HTERT RPE-1 (cell line): ENCODE results near the gene ADIG.

ENCODE experiments used
- in situ Hi-C: fragments of 300-500 bp; cut with MboI; formaldehyde crosslinking; loops from 4 replicates; pipeline ENCODE4 v1.14.3; 2020; ENCODE audit warnings: low sequenced_read_pairs

Gene ADIG

DNA sequence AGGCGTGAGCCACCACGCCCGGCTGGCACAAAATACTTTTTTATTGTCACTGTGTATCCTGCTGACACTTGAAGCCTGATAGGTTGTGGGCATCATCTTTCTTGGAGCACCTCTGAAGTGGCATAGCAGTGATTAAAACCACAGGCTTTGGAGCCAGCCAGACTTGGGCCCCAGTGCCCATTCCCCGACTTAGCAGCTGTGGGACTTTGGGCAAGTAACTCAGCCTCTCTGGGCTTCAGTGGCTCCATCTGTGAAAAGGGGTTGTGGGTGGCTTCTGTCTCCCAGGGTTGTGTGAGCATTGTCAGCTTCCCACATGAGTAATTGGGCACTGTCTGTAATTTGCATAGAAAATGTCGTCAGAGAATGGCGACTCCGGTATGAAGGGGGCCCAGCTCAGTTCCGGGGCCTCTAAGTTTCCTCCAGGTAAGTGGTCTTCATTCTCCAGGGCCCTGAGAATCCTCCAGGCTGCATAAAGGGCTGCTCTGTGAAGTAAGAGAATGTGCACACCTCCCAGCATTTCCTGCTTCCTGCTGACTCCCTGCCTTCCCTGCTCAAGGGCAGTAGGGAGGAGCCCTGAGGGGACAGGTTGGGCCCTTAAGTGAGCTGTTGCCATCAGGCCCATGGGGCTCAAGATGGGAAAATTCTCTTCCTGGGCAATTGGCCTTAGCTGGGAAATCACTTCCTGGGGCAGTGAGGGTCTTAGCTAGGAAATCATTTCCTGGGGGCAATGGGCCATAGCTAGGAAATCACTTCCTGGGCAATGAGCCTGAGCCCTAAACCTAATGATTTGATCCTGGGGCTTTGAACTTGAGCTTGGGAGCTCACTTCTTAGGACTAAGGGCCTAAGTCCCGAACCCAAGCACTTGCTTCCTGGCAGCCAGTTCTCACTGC is 47.8 kb downstream of the ADIG start:
- in situ Hi-C loops, result no loop called here

DNA sequence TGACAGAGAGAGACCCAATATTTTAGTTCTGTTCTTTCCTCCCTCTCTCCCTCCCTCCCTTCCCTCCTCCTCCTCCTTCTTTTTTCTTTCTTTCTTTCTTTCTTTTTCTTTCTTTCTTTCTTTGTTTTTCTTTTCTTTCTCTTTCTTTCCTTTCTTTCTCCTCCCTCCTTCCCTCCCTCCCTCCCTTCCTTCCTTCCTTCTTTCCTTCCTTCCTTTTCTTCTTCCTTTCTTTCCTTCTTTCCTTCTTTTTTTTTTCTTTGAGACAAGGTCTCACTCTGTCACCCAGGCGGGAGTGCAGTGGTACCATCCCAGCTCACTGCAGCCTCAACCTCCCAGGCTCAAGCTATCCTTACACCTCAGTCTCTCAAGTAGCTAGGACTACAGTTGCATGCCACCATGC is 49.0 kb downstream of the ADIG start:
- in situ Hi-C loops, result no loop called here

DNA sequence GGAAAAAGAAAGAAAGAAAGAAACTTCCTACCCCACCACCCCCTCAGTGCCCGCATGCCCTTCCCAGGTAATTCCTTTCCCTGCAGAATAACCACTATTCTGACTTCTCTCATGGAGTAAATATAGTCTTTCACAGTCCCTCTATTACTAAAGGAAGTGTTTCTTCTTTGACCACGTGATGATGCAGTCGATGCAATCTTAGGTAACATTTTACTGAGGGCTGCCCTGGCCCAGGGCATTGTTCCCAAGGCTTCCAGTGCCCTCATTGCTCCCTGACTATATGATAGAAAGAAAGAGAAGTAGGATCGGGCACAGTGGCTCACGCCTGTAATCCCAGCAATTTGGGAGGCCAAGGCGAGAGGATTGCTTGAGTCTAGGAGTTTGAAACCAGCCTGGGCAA is 49.7 kb downstream of the ADIG start:
- in situ Hi-C loops, result no loop called here

DNA sequence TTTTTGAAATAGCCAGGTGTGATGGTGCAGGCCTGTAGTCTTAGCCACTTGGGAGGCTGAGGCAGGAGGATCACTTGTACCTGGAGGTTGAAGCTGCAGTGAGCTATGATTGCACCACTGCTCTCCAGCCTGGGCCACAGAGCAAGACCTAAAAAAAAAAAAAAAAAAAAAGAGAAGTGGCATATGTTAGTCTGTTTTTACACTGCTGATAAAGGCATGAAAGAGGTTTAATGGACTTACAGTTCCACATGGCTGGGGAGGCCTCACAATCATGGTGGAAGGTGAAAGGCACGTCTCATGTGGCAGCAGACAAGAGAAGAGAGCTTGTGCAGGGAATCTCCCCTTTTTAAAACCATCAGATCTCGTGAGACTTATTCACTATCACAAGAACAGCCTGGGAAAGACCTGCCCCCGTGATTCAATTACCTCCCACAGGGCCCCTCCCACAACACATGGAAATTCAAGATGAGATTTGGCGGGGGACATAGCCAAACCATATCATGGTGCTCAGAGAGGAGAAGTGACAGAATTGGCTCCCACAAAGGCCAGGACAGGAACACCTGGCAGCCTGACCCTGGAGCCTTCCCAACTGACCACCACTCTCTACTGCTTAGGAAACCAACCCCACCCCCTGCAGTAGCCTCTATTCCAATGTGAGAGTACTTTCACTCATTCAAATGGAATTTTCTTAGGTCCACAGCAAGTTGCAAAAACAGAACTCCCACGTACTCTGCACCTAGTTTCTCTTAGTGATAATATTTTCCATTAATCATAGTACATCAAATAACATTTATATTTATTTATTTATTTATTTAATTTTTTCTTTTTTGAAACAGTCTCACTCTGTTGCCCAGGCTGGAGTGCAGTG is 50.4 kb downstream of the ADIG start:
- in situ Hi-C loops, result no loop called here

DNA sequence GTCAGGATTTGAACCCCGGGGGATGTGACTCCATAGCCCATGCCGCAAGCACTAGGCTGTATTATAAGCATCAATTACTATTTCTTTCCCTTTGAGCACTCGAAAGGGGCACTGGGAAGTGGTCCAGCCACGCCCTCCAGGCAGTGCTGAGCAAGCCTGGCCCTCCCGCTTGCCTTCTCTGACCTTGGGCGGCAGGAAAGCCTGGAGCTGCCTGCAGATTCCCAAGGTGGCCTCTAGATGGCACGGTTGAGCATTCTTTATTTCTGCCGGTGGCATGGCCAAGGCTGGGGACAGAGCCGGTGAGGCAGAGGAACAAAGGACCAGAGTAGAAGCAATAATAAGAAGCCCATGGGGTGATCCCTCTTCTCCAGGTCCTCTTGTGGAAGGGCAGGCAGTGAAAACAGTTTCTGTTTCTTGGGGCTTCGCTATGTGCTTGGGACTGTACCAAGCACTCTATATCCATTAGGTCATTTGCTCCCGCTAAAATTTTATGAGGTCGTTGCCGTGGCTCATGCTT is 52.6 kb downstream of the ADIG start:
- in situ Hi-C loops, result no loop called here

DNA sequence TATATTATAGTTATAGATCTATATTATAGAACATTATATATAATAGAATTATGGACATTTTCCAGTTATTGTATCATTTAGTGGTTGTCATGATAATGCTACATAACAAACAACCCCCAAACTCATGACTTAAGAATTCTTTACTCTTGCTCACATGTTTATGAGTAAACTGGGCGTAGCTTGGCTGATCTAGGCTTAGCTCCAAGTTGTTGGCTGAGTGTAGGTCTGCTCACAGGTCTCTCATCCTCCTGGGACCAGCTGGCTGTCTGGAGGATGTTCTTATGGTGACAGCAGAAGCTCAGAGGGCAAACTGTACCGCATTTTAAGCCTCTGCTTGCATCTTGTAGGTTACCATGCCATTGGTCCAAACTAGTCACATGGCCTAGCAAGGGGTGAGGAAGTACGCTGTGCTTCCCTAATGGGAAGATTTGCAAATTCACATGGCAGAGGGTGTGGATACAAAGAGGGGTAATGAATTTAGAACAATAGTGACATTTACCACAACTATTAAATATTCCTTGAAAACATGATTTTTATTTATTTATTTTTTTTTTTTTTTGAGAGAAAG is 54.8 kb downstream of the ADIG start:
- in situ Hi-C loops, result no loop called here
